Loucy (cell line): ENCODE measurements around the gene ERCC6L2.

Experiments used
- H2AFZ ChIP-seq: fragments of 200-600 bp; sonication (generic); 2 replicates; pipeline ENCODE4 v1.6.0; 2016; ENCODE audit warnings: antibody characterized with exemption, mild to moderate bottlenecking, low read length, moderate library complexity
- H3F3A ChIP-seq: fragments of 200-600 bp; 2 replicates; pipeline ENCODE4 v1.6.0; 2016; ENCODE audit warnings: antibody characterized with exemption, low read depth, mild to moderate bottlenecking
- H3K27me3 ChIP-seq: fragments of 200-600 bp; sonication (generic); 2 replicates; pipeline ENCODE4 v1.6.1; 2014; ENCODE audit warnings: low read length, mild to moderate bottlenecking; ENCODE audit not compliant: insufficient read depth, poor library complexity, severe bottlenecking
- H3K36me3 ChIP-seq: fragments of 200-600 bp; sonication (generic); 2 replicates; pipeline ENCODE4 v1.6.1; 2016; ENCODE audit warnings: low read length; ENCODE audit not compliant: insufficient read depth
- H3K4me1 ChIP-seq: fragments of 200-600 bp; sonication (generic); 2 replicates; pipeline ENCODE4 v1.5.1; 2014; ENCODE audit warnings: low read length, mild to moderate bottlenecking; ENCODE audit not compliant: insufficient read depth, poor library complexity, severe bottlenecking
- H3K4me2 ChIP-seq: fragments of 200-600 bp; sonication (generic); 2 replicates; pipeline ENCODE4 v1.6.0; 2014; ENCODE audit warnings: antibody characterized with exemption, low read length, low read depth, mild to moderate bottlenecking; ENCODE audit not compliant: poor library complexity, severe bottlenecking
- H3K4me3 ChIP-seq: fragments of 200-600 bp; sonication (generic); 2 replicates; pipeline ENCODE4 v1.5.1; 2014; ENCODE audit warnings: low read length, mild to moderate bottlenecking, mixed read lengths; ENCODE audit not compliant: poor library complexity, severe bottlenecking
- H3K79me2 ChIP-seq: fragments of 200-600 bp; sonication (generic); 2 replicates; pipeline ENCODE4 v1.6.1; 2014; ENCODE audit warnings: low read length; ENCODE audit not compliant: insufficient read depth
- H3K9ac ChIP-seq: fragments of 200-600 bp; sonication (generic); 2 replicates; pipeline ENCODE4 v1.6.0; 2014; ENCODE audit warnings: mild to moderate bottlenecking, low read depth, low read length, moderate library complexity; ENCODE audit not compliant: poor library complexity, severe bottlenecking
- H3K9me2 ChIP-seq: fragments of 200-600 bp; sonication (generic); replicated peaks from 2 replicates; pipeline ENCODE4 v1.6.1; 2016; ENCODE audit warnings: low read depth, low read length, mixed read lengths
- H3K9me3 ChIP-seq: fragments of 200-600 bp; sonication (generic); 2 replicates; pipeline ENCODE4 v1.6.1; 2014; ENCODE audit warnings: mild to moderate bottlenecking, antibody characterized with exemption, low read length, low read depth; ENCODE audit not compliant: insufficient read depth
- H4K20me1 ChIP-seq: fragments of 200-600 bp; sonication (generic); 2 replicates; pipeline ENCODE4 v1.6.0; 2014; ENCODE audit warnings: antibody characterized with exemption, low read length, mild to moderate bottlenecking; ENCODE audit not compliant: insufficient read depth, poor library complexity, severe bottlenecking
- EZH2phosphoT487 ChIP-seq: fragments of 200-600 bp; IDR thresholded peaks from 2 replicates; pipeline ENCODE4 v1.6.1; 2018; ENCODE audit warnings: antibody characterized with exemption, mild to moderate bottlenecking, moderate library complexity, borderline replicate concordance
- TF ChIP-seq, protein P1 (sequence below): fragments of 200-600 bp; sonication (generic); conservative IDR thresholded peaks from 2 replicates; pipeline ENCODE4 v1.5.1; 2014; ENCODE audit warnings: mild to moderate bottlenecking, antibody characterized with exemption, low read length

The ERCC6L2 gene

DNA sequence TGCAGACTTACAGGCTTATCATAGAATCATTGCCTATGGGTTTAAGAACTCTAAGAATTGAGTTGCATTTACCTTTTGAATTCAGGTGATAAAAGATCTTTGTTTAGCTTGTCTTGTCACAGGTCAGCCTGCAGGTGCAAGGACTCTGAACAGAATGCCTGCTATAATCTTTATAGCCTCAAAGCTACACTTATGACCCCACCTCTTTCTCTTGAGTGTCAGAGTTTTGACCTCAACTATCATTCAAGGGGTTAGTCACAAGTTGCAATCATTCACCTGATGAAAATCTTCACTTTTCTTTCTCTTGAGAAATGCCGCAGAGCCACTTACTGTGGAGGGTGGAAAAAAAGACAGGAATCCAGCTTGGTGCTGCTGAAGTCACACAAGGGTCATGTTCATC lies 49.5 kb downstream of the ERCC6L2 start:
- H3K4me1 ChIP-seq, result no peaks in the 10 kb centered on the region
- no peaks in the 10 kb centered on the region for H3K79me2 ChIP-seq
- no peaks in the 10 kb centered on the region for H3K27me3 ChIP-seq
- H3K9me2 ChIP-seq, result no peaks in the 10 kb centered on the region
- TF ChIP-seq, protein P1, sequence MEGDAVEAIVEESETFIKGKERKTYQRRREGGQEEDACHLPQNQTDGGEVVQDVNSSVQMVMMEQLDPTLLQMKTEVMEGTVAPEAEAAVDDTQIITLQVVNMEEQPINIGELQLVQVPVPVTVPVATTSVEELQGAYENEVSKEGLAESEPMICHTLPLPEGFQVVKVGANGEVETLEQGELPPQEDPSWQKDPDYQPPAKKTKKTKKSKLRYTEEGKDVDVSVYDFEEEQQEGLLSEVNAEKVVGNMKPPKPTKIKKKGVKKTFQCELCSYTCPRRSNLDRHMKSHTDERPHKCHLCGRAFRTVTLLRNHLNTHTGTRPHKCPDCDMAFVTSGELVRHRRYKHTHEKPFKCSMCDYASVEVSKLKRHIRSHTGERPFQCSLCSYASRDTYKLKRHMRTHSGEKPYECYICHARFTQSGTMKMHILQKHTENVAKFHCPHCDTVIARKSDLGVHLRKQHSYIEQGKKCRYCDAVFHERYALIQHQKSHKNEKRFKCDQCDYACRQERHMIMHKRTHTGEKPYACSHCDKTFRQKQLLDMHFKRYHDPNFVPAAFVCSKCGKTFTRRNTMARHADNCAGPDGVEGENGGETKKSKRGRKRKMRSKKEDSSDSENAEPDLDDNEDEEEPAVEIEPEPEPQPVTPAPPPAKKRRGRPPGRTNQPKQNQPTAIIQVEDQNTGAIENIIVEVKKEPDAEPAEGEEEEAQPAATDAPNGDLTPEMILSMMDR, result no peak
- no peak for TF ChIP-seq EZH2phosphoT487
- H3K9ac ChIP-seq, result no peak overlapping the region
- no peaks in the 10 kb centered on the region for H4K20me1 ChIP-seq
- peaks cover 76% of the 10 kb centered on the region for H3K36me3 ChIP-seq
- H2AFZ ChIP-seq, result no peak overlapping the region
- H3K4me2 ChIP-seq, result no peak overlapping the region
- H3F3A ChIP-seq, result no peaks in the 10 kb centered on the region
- no peak overlapping the region for H3K4me3 ChIP-seq
- peaks cover 5% of the 10 kb centered on the region; the same call in 1 of the 2 replicates for H3K9me3 ChIP-seq

DNA sequence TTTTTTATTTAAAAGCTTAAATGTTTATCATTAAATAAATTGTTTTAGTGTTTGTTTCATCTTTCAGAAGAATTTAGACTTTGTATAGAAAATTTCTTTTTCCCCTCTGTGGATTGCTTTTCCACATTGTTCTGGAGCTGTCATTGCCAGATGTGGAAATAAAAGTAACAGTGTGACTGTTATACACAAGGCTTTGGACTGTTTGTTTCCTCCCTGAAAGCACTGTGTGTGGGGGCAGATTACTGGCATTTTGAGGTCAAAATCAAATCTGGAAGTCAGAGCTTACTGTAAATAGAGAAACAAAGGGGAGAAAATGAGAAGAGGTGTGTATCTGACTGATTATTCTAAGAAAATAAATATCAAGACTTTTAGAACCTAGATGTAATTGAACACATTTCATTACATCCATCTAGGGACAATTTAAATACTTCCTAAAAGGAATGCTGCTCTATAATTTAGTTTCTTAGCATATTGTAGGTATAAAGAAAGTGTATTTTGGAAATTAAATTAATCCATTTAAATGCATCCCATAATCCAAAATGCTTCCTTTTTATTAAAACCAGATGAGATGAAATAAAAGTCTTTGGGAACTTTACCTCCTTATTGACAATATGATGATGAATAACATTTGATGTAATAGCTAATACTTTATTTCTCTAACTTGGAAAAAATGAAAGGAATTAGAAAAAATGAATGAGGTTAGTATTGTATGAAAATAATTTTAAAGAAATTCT lies 51.9 kb downstream of the ERCC6L2 start:
- Histone ChIP-seq H3K4me1 (no peaks in the 10 kb centered on the region), H3K36me3 (peaks cover 73% of the 10 kb centered on the region), H3K27me3 (no peaks in the 10 kb centered on the region), H3F3A (no peaks in the 10 kb centered on the region), H3K9me2 (no peaks in the 10 kb centered on the region), H3K9me3 (no peaks in the 10 kb centered on the region), H3K4me2 (no peak overlapping the region), H2AFZ (no peak overlapping the region), H4K20me1 (no peaks in the 10 kb centered on the region), H3K4me3 (no peak overlapping the region), H3K9ac (no peak overlapping the region), H3K79me2 (no peaks in the 10 kb centered on the region)
- TF ChIP-seq, protein P1, result no peak
- no peak for TF ChIP-seq EZH2phosphoT487

DNA sequence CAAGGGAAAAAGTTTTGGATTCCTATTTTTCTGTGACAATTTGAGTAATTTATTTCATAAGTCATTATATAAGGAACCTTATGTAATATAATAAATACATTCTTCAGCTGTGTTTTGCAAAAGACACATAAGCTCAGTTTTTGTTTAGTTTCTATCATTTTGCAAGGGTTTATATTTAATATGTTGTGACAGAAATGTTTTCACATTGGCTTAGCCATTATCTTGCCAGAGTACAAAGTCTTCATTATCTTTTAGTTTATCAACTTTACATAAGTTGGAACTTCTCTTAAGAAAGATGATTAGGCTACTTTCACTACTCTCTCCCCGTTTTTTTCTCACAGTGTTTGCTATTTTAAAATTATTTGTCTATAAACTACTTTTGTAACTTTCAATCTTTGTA lies 54.8 kb downstream of the ERCC6L2 start:
- no peaks in the 10 kb centered on the region for H4K20me1 ChIP-seq
- H2AFZ ChIP-seq, result no peak overlapping the region
- H3K9me3 ChIP-seq, result no peaks in the 10 kb centered on the region
- no peaks in the 10 kb centered on the region for H3F3A ChIP-seq
- no peaks in the 10 kb centered on the region for H3K9me2 ChIP-seq
- H3K36me3 ChIP-seq, result peaks cover 70% of the 10 kb centered on the region
- no peak overlapping the region for H3K4me3 ChIP-seq
- no peaks in the 10 kb centered on the region for H3K4me1 ChIP-seq
- no peaks in the 10 kb centered on the region for H3K79me2 ChIP-seq
- H3K9ac ChIP-seq, result no peak overlapping the region
- no peak for TF ChIP-seq EZH2phosphoT487
- TF ChIP-seq, protein P1, result no peak
- no peak overlapping the region for H3K4me2 ChIP-seq
- H3K27me3 ChIP-seq, result no peaks in the 10 kb centered on the region
